AML-193 (cell line): Measurements from ENCODE around the gene SH3D19.

Experiments used
- DNase-seq, 2 experiments: peaks; one replicate each; lab custom pipeline; 2025; lab: John Stamatoyannopoulos, UW

SH3D19 gene

GRCh38 chr4:151195801-151196200, 129.6 kb downstream of the SH3D19 start:
- DNase-seq, result no peak

DNA sequence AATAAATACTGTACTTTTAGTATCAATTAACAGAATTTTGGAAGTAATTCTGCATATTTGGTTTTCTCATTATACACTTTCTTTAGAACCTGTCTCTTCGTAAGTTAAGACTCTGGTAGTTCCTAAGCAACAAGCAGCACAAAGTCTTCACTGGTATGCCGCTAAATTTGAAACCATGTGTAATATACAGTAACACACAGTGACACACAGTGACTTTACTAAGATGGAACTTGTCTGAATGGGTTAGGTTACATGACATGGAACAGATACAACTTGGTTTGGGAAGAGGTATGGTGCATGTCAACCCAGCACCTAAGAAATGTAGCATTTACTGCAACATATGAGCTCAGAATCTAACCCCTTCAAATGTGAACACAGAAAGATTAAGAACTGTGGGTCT, 132.0 kb downstream of the SH3D19 start:
- DNase-seq, result no peak

DNA sequence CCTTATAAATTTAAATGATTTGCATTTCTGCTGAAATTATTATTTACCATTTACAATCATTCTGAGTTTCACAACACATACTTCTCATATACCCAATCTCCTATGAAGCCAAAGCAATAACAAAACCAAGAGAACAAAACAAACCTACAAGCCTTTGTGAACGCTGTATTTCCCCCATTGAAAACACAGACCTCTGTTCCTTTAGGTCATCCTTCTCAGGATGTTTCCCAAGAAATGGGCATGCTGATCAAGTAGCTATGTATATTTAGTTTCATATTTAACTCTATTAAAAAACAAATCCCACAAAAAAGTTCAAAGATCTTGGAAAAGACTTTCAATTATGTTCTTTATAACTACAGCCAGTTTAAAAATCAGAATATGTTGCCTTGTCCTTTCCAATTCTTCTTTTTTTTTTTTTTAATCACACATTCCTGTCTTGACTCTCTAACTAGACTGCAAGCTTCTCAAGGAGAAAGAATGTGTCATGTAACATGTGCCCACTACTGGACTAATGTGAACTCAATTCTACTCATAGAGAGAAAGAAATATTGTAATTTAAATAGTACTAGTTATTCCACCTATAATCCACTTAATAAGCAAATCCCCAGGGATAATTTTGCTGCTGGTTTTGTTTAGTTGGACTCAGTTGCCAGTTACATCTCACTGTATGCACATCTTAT, 132.7 kb downstream of the SH3D19 start:
- no peak for DNase-seq

GRCh38 chr4:151184523-151185458, 140.6 kb downstream of the SH3D19 start:
- DNase-seq, result no peak

DNA sequence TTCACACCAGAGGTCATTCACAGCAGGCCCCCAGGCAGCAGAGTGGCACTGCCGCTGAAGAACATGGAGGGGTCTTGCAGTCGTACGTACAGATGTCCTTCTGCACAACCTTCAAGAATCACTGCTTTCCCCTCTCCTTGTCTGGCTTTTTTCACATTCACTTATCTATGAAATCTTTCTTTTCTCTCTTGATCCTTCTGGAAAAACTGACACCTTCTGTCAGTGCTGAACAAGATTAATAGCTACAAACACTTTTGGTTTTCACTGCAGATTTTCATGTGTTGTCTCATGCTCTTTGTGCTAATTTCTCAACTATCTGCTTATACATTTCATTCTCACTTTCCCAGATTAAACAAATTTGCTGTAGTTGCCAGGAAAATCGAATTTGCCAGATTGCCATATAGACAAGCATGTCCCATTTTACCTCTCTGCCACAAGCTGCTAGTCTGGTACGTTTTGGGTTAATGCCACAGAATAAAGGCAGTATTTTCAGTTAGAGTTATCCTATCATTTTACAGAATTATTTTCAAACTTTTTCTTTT, 142.9 kb downstream of the SH3D19 start:
- no peak for DNase-seq

DNA sequence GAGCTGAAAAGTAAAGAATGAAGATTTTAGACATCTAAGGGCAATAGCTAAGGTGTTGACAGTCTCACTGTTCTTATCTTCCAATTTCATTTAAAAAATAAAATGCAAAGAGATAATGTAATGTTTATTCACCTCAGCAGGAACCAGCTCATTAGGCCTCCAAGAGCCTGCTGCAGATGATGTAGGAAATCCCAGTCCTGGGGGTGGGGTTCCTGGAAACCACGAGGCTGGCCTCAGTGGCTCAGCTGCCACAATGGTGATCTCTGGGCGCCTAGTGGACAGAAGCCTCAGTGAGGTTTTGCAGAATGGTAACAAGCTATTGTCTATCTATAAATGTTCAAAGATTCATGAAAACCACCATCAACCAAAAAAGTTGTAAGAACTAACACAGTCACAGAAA, 148.7 kb downstream of the SH3D19 start:
- no peak for DNase-seq

DNA sequence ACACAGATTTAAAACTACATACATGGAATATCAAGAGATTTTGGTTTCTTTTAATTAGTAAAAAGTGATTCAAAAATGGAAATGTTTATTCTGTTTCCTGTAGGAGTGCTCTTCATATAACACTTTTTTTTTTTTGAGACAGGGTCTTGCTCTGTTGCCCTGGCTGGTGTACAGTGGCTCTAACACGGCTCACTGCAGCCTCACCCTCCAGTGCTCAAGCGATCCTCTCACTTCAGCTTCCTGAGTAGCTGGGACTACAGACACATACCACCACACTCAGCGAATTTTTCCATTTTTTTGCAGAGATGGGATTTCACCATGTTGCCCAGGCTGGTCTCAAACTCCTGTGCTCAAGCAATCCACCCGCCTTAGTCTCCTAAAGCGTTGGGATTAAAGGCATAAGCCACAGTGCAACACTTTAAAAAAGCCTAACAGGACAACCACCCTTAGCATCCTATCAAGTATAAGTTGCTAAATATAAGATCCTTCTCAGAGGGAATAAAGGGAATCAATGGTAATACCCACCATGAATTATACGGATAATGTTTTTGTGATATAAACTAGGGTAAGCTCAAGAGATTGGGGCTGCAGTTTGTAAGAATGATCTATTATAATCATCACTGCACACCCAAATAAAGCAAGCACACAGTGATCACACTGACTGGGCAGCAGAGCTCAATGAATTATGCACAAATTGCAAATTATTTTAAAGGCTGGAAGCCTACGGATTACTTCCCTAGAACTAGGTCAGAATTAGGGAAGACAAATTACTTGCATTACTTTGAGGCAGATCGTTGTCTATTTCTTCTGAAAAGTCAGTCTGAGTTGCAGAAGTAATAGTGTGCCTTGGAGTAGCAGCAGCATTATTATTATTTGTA, 149.4 kb downstream of the SH3D19 start:
- DNase-seq, result no peak

DNA sequence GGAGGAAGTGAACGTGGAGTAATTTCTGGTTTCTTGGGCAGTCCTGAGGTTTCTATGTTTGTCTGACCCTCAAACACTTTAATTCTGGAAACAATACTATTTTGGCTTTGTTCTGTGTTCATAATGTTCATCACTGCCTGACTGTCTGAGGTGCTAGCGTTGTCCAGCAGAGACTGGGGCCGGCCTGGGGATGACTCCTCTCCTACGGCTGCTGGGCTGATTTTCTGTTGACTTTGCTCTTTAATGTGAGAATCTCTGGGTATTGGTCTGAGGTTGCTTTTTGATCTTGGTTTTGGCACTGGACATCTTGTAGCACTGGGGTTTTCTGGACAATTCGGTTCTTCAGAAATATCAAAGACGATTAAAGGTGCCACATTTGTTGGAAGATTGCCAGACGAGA, 150.2 kb downstream of the SH3D19 start:
- DNase-seq, result no peak

GRCh38 chr4:151174784-151175183, 150.6 kb downstream of the SH3D19 start:
- no peak for DNase-seq

- no peak for DNase-seq
These were observed 151.5 kb downstream of the SH3D19 start for GRCh38 chr4:151173871-151174270.

DNA sequence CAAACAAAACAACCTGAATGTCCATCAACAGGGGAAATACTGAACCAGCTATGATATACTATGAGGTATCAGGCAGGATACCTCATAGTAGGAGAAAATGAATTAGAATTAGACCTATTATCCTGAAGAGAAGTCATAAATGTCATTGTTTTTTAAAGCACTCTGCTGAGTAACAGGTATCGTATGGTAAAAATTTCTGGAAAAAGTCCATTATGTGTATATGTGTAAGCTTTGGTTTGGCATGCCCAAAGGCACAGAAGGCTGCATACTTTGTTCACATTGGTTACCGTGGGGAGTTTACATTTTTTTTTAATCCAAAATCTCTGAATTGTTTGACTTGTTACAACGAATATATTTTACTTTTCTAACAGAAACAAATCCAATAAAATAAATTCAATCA, 155.5 kb downstream of the SH3D19 start:
- no peak for DNase-seq

- no peak for DNase-seq
These were observed 156.2 kb downstream of the SH3D19 start for GRCh38 chr4:151169223-151169622.

DNA sequence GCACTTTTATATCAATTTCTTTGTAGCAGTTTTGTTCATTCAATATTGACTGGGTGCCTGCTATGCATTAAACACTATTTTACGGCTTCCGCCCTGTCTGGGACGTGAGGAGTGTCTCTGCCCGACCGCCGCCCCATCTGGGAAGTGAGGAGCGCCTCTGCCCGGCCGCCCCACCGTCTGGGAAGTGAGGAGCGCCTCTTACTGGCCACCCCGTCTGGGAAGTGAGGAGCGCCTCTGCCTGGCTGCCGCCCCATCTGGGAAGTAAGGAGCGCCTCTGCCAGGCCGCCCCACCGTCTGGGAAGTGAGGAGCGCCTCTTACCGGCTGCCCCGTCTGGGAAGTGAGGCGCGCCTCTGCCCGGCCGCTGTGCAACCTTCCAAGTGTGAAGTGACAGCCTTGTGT, 157.8 kb downstream of the SH3D19 start:
- no peak for DNase-seq

- no peak for DNase-seq
These were observed 158.8 kb downstream of the SH3D19 start for GRCh38 chr4:151166636-151167035.

DNA sequence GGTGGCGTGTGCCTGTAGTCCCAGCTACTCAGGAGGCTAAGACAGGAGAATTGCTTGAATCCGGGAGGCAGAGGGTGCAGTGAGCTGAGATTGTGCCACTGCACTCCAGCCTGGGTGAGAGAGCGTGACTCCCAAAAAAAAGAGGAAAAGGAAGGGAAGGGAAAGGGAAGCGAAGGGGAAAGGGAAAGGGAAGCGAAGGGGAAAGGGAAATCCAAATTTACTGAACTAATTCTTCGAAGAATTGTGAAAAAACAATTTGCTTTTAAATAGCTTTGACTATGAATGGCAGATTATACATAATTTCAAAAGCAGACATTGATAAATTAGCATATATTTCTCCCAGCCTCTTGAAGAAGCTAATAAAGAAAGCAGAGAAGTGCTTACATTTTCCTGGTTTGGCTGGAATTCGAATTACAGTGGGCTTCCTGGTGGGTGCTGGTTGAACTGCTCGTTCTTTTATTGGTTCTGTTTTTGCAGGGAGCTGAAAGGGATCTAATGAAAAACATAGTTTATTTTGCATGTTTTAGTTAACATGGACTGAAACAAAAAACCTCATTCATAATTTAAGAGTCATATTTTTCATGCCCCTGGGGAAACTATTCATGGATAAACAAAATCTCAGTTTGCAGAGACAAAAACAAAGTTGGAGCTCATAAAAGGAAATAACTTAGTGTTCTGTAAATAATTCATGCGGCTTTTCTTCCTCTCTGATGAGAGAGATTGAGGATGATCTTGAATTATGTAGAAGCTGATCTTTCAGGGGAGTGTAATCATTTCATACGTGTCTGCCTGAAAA, 160.0 kb downstream of the SH3D19 start:
- DNase-seq, result no peak

GRCh38 chr4:151163855-151164254, 161.6 kb downstream of the SH3D19 start:
- DNase-seq, result no peak

GRCh38 chr4:151158979-151159378, 166.4 kb downstream of the SH3D19 start:
- DNase-seq, result no peak

GRCh38 chr4:151157543-151157942, 167.9 kb downstream of the SH3D19 start:
- DNase-seq, result no peak

GRCh38 chr4:151153585-151153984, 171.8 kb downstream of the SH3D19 start:
- no peak for DNase-seq

DNA sequence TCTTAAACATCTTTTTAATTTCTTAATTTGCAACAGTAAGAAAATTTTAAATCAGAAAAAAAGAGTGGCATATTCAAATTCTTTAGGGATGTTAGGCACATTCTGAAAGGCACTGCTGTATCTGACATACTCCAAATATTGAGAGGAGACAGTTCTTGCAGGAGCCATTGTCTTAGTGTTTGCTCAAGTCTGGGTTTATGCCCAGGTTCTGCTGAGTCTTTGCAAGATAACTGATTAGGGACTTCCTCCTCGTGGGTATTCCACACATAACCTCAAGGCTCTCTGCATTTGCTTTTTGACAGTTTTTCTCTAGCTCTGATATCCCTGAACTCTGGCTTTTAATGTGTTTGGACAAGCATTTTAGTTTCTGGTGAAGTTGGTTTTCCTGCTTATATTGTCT, 173.4 kb downstream of the SH3D19 start:
- DNase-seq, result no peak
